Fibroblast of skin of abdomen (primary cell): Measurements from ENCODE around the gene GRIA1.
"Not testable (repeated sequence)": the region's sequence is repeated elsewhere in the genome, so short reads cannot be mapped to it uniquely, and the experiment has no call there.

ENCODE experiments used
- DNase-seq: peaks from one replicate; pipeline ENCODE4 v3.0.0-alpha.2; 2013

Gene GRIA1

GRCh38 chr5:153661897-153662296 is 171.4 kb downstream of the GRIA1 start:
- DNase-seq: no peak

- DNase-seq: peak; percentile 26
Observed at GRCh38 chr5:153670101-153670500, 179.6 kb downstream of the GRIA1 start.

- DNase-seq: no peak
Observed at GRCh38 chr5:153671653-153672346, 181.3 kb downstream of the GRIA1 start.

- peak; percentile 73 for DNase-seq
Observed at GRCh38 chr5:153672347-153673090, 182.0 kb downstream of the GRIA1 start.

- DNase-seq: no peak
Observed at GRCh38 chr5:153674356-153674755, 183.9 kb downstream of the GRIA1 start.

- peak; percentile 37 for DNase-seq
Observed at GRCh38 chr5:153676406-153676805, 185.9 kb downstream of the GRIA1 start.

GRCh38 chr5:153676821-153677220 is 186.4 kb downstream of the GRIA1 start:
- DNase-seq: no peak

GRCh38 chr5:153678617-153679329 is 188.3 kb downstream of the GRIA1 start:
- DNase-seq: no peak

- no peak for DNase-seq
Observed at GRCh38 chr5:153690236-153690635, 199.8 kb downstream of the GRIA1 start.

GRCh38 chr5:153696256-153696655 is 205.8 kb downstream of the GRIA1 start:
- DNase-seq: no peak

- DNase-seq: peak; percentile 12
Observed at GRCh38 chr5:153699035-153699434, 208.6 kb downstream of the GRIA1 start.

GRCh38 chr5:153700940-153701339 is 210.5 kb downstream of the GRIA1 start:
- no peak for DNase-seq

- no peak for DNase-seq
Observed at GRCh38 chr5:153702265-153702664, 211.8 kb downstream of the GRIA1 start.

GRCh38 chr5:153704110-153704509 is 213.6 kb downstream of the GRIA1 start:
- DNase-seq: no peak

GRCh38 chr5:153707626-153708025 is 217.2 kb downstream of the GRIA1 start:
- DNase-seq: no peak

- no peak for DNase-seq
Observed at GRCh38 chr5:153711755-153712154, 221.3 kb downstream of the GRIA1 start.

- no peak for DNase-seq
Observed at GRCh38 chr5:153712946-153713345, 222.5 kb downstream of the GRIA1 start.

GRCh38 chr5:153713943-153714342 is 223.5 kb downstream of the GRIA1 start:
- DNase-seq: no peak

- DNase-seq: peak; percentile 63
Observed at GRCh38 chr5:153714798-153715197, 224.3 kb downstream of the GRIA1 start.

GRCh38 chr5:153717287-153717686 is 226.8 kb downstream of the GRIA1 start:
- no peak for DNase-seq

GRCh38 chr5:153718713-153719112 is 228.2 kb downstream of the GRIA1 start:
- no peak for DNase-seq

GRCh38 chr5:153719324-153719723 is 228.9 kb downstream of the GRIA1 start:
- no peak for DNase-seq

- DNase-seq: not testable (repeated sequence)
Observed at GRCh38 chr5:153723022-153723610, 232.6 kb downstream of the GRIA1 start.
